HG03442 (cell line): ENCODE results near the gene TSC22D1.

Source experiments
- ATAC-seq: cut with Tn5 transposase; IDR thresholded peaks from one replicate; pipeline ENCODE4 v1.9.1; 2021; ENCODE audit warnings: mild to moderate bottlenecking, moderate library complexity; ENCODE audit not compliant: unreplicated experiment

The TSC22D1 gene

DNA sequence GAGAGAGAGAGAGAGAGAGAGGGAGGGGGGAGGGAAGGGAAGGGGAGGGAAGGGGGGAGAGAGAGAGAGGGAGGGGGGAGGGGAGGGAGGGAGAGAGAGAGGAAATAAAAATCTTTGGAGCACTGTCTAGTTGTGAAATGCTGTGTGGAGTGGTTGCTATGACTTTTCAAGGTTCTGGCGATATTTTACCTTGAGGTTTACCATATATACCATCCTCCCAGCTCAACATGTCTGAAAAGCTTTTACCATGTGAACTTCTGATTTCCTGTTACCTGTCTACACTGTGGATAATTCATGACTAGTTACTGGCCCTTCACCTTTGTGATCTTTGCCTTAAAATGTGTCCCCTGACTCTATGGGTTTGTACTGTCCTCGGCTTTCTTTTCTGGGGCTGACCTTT lies 164.3 kb downstream of the TSC22D1 start:
- ATAC-seq = no peak

DNA sequence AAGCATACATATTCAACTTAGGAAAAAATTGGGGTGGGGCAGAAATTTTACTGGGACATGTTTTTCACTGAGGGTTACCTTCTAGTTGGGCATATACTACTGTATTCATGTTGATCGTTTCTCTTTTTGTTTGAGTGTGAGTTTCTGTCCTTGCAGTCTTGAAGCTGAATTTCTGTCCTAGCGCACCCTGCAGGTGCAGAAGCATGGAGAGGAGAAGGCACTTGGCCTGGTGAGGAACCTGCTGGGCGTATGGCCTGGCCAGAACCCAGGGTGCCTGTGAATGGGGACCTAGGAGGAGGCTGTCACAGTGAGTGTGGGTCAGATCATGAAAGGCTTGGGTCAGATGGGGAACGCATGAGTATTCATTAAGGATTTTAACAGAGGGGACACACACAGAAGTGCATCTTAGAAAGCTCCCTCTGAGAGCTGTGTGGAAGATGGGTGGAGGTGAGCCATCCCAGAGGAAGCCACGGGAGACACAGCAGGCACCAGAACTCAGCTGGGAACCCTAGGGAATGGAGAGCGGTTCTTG lies 165.7 kb downstream of the TSC22D1 start:
- no peak for ATAC-seq

DNA sequence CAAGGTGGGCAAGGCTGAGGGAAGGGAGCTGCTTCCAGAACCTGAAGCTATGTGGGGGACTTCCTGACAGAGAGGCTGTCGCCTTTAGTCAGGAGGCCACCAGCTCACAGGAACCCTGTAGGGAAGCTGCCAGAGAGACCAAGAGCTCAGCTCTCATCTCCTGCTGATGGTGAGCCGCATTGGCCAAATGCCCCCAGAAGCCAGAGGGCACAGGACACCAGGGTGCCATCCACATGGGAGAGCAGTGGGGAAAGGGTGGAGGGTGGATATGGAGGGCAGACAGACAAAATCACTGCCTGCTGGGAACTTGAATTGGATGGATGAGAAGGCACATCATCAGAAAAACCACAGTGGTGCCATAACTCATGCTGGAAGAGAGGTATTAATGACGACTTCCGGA lies 166.5 kb downstream of the TSC22D1 start:
- ATAC-seq = no peak

GRCh38 chr13:44407891-44408290 lies 168.2 kb downstream of the TSC22D1 start:
- ATAC-seq = no peak

- no peak for ATAC-seq
Measured at GRCh38 chr13:44407379-44407778, 168.8 kb downstream of the TSC22D1 start.

DNA sequence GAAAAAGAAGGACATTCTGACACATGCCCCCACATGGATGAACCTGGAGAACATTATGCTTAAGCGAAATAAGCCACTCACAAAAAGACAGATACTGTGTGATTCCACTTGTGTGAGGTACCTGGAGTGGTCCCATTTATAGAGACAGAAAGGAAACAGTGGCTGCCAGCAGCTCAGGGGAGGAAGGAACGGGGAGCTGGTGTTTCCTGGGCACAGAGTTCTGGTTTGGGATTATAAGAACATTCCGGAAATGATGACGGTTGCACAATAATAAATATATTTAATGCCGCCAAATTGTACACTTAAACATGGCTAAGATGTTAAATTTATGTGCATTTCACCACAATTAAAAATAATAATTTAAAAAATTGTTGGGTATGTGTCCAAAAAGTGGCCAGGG lies 169.5 kb downstream of the TSC22D1 start:
- ATAC-seq = no peak

DNA sequence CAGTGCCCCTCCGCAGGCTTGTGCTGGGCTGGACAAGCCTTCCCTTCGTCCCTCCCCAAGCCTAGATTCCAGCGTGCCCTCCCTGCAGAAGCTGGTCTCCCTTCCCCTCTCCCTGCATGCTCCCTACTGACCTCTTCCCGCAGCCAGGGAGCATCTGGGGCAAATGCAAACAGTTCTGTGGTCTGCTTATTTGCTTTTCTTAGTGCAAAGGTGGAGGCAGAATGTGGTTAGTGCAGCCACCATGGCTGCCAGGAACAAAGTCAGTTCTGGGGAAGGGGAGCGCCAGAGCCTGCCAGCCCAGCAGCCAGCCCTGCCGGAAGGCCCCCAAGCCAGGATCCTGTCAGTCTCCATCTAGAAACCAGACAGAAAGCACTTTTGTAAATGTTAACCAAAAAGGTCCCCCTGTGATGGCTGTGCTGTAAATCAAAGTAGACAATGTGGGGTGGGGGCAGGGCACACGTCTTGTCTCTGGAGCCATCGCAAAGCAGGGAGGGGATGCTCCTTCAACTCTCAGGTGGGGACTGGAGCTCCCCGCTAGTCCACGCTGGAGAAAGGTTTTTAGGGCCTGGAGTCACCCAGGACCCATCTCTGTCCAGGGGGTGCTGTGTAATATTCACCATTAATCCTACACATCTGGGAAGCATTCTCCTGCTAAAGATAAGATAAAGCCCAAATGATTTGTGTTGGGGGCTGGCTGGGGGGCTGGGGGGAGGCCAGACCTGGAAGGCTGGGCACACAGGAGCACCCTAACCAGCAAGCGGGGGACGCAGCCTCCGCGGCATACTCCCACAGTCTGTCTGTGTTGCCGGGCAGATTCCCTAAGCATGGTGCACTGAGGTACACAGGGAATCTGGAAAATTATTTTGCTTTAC lies 171.6 kb downstream of the TSC22D1 start:
- no peak for ATAC-seq

DNA sequence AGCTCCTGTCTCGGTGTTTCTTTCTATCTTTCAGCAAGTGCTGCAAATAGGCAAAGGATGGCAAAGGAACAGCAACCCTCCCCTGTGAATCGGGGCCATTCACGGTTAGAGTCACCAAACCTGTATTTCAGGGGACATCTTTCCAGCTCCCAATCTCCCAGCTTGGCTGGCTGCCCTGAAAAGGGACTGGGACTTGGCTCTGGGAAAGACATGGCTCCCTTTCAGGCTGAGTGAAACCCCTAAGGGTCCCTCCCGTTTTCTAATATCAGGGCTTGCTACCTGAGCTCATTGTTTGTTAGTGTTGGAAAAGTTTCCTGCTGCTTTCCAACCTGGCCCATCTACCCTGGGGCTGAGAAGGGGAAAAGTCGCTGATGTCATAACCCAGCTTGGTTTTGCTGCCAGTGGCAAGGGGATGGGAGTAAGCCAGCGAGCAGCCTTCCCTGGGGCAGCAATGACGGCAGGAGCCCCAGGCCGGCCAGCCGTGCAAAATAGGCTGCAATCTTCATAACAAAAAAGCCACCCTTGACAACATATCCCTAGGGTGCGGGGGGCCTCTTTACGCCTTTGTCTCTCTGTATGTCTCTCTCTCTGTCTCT lies 172.6 kb downstream of the TSC22D1 start:
- no peak for ATAC-seq

DNA sequence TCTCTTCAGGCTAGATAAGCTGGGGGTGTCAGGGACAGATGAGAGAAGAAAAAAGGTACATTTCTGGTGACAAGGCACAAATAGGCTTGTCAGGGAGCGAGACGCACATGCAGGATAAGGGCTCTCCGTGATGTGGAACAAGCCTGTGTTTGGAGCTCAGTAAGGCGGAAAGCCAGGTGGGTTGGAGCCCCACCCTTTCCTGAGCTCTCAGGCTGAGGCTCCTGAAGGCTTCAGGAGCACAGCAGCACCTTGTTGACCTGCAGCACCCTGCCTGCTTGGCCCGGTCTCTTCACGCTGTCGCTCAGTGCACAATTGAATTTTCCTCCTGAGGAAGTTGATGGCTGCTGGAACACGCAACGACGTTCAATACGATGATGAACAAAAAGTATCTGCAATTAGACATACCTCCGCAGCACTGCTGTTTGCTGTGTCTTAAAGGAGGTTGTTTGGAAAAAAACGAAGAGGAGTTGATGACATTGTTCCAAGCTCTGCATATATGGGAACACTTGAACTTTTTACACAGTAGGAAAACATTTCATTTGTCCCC lies 173.2 kb downstream of the TSC22D1 start:
- no peak for ATAC-seq

GRCh38 chr13:44401577-44401976 lies 174.6 kb downstream of the TSC22D1 start:
- no peak for ATAC-seq

- no peak for ATAC-seq
Measured at GRCh38 chr13:44400736-44401135, 175.4 kb downstream of the TSC22D1 start.

- ATAC-seq = no peak
Measured at GRCh38 chr13:44399074-44399473, 177.1 kb downstream of the TSC22D1 start.

GRCh38 chr13:44398606-44399005 lies 177.5 kb downstream of the TSC22D1 start:
- ATAC-seq = no peak

DNA sequence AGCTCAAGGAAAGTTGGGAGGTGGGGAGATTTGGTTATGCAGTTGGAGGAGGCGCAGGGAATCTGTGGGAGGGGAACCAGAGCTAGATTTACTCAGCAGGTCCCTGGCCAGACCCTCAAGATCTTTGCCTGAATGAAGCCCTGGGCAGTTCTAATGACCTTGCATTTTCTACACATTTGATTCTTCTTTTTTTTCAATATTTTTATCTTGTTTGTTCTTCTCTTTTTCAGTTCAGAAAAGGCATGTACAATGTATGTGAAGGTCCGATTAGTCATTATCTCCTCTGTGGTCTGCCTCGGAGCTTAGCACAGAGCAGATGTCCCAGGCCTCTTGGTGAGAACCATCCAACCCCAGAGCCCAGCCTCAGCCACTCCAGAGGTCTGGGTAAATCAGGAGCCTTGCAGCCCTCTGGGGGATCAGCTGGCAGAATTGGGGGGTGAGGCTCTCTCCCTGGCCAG lies 178.3 kb downstream of the TSC22D1 start:
- ATAC-seq = no peak

DNA sequence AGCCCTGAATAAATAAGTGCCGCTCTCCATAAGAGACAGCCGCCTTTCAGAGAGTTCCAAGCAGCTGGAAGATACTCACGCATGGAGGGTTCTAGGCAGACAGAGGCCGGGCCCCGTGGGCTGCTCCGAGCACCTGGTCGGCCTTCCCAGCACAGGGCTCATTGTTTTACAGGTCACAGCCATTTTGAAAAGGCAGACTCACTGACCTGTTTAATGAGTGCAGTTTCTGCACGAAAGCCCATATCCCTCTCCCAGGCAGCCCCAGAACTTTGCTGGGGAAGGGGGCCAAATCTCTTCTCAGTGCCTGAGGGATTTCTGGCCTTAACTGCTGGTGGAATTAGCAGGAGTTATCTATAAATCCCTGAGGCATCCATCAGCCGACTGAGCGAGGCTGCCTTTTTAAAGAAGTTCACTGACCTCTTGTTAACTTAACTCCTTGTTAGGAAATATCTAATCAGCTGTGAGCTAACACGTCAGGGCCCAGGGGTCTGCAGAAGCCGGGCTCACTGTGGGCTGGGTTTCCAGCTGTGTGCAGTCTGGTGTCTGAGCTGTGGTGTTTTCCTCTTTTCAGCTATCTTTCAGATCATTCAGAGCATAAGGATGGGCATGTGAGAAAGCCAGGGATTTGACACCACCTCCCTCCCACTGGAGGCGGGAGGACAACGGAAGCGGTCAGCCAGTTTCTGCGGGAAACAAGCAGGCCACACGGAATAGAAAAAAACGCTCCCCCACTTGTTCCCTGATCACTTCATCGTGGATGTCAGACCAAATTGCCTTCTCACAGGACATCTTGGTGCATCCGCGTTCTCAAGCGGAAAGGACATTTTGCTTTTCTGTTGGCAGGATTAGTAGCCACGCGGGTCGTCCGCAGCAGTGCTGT lies 179.2 kb downstream of the TSC22D1 start:
- ATAC-seq = no peak

GRCh38 chr13:44395976-44396694 lies 180.0 kb downstream of the TSC22D1 start:
- no peak for ATAC-seq

GRCh38 chr13:44394658-44395057 lies 181.5 kb downstream of the TSC22D1 start:
- no peak for ATAC-seq

DNA sequence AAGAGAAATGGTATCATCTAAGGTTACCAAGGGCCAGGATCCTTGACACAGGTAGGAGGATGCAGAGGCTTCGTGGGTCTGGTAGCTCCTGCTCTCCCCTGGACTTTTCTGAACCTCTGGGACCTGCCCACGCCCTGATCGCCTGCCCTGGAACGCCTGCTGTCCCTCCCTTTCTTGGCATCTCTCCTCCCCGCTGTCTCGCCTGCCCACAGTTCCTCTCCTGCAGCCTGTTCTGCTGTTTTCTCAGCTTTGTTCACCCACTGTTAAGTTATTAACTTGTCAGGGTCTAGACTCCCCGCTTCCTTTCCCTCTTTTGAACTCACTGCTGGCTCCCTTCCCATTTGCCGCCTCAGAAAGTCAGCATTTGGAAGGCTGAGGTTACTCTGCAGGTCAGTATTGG lies 182.7 kb downstream of the TSC22D1 start:
- ATAC-seq = no peak

DNA sequence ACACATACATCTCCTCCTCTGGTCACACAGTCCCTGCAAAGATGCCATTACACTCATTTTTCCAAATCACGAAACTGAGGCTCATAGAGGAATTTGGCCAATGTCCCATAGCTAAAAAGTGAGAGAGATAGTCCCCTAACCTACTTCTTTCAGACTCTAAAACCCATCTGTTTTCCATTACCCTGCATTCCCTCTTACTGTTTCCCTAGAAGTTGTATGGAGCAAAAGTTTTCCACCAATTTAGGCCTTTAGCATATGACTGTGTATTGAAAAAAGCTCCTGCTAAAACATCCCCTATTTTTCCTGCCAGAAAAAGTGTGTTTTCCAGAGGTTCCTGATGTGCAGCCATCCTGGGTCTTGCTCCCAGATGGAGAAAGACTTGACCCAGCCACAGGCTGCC lies 186.3 kb downstream of the TSC22D1 start:
- no peak for ATAC-seq

GRCh38 chr13:44389060-44389666 lies 187.0 kb downstream of the TSC22D1 start:
- ATAC-seq = no peak
